Panc1 (cell line): ENCODE measurements around the gene GNB1. TPM values are rescaled to one million over a fixed set of nuclear protein-coding genes. Genes with fewer than 3 reads are reported as not detected.
A peak's percentile ranks its signal among the peaks of the same experiment; 100 is the strongest.

Source experiments
- ATAC-seq: fragments of 200-7000 bp; cut with Tn5 transposase; 2 replicates; pipeline ENCODE4 v1.9.1; 2020; ENCODE audit warnings: mild to moderate bottlenecking, moderate library complexity
- BruUV-seq: library from RNA; stranded (reverse); fragments of 400-500 nt; replicated peaks from 2 replicates; lab custom pipeline; 2021; lab: Mats Ljungman, UMichigan
- CTCF ChIA-PET: fragments of 300-600 bp; sonication (Branson Sonifier 250); formaldehyde crosslinking; loops from one replicate; lab custom pipeline; 2022; ENCODE audit warnings: antibody characterized with exemption; lab: Charles Lee
- POLR2A ChIA-PET: fragments of 300-600 bp; sonication (Branson Sonifier 250); formaldehyde crosslinking; loops from one replicate; lab custom pipeline; 2022; ENCODE audit warnings: antibody characterized with exemption; lab: Charles Lee
- DNase-seq: peaks from one replicate; pipeline ENCODE4 v3.0.0-alpha.2; 2010; ENCODE audit warnings: low read depth, low spot score
- H3K27ac ChIP-seq: 2 replicates; pipeline ENCODE4 v1.5.1; 2011; ENCODE audit warnings: mild to moderate bottlenecking, low read length, inconsistent platforms
- H3K27me3 ChIP-seq: fragments of 200-500 bp; sonication (Bioruptor generic); 2 replicates; pipeline ENCODE4 v1.6.0; 2014; ENCODE audit warnings: low read length, inconsistent platforms; ENCODE audit not compliant: control insufficient read depth, insufficient read depth
- H3K36me3 ChIP-seq: fragments of 200-500 bp; sonication (Bioruptor generic); 2 replicates; pipeline ENCODE4 v1.5.1; 2014; ENCODE audit warnings: inconsistent platforms, mild to moderate bottlenecking, low read length, moderate library complexity; ENCODE audit not compliant: control insufficient read depth, insufficient read depth
- H3K4me1 ChIP-seq: 2 replicates; pipeline ENCODE4 v1.5.1; 2011; ENCODE audit warnings: inconsistent platforms, mild to moderate bottlenecking, low read length, moderate library complexity; ENCODE audit not compliant: control insufficient read depth, insufficient read depth
- H3K4me3 ChIP-seq, 2 experiments: 2 replicates each; pipeline ENCODE4 v1.5.1; 2011 to 2012; ENCODE audit warnings: low read depth in 2 of 2, low read length in 2 of 2, mild to moderate bottlenecking in 2 of 2, inconsistent platforms in 1 of 2, moderate library complexity in 1 of 2
- H3K9me3 ChIP-seq: fragments of 200-500 bp; sonication (Bioruptor generic); 2 replicates; pipeline ENCODE4 v1.5.1; 2014; ENCODE audit warnings: low read depth, mild to moderate bottlenecking, inconsistent platforms, low read length, moderate library complexity; ENCODE audit not compliant: control insufficient read depth, insufficient read depth
- POLR2AphosphoS5 ChIP-seq: IDR thresholded peaks from 2 replicates; pipeline ENCODE4 v1.6.1; 2012; ENCODE audit warnings: mild to moderate bottlenecking, low read depth, low read length, moderate library complexity
- SIN3A ChIP-seq: IDR thresholded peaks from 2 replicates; pipeline ENCODE4 v1.6.1; 2012; ENCODE audit warnings: low read depth, mild to moderate bottlenecking, low read length, moderate library complexity, borderline replicate concordance; ENCODE audit not compliant: insufficient read depth
- TCF7L2 ChIP-seq: IDR thresholded peaks from 2 replicates; pipeline ENCODE4 v1.6.1; 2011; ENCODE audit warnings: mild to moderate bottlenecking, low read depth, low read length, inconsistent platforms
- in situ Hi-C: cut with HindIII; loops from 2 replicates; pipeline ENCODE4 v1.10.0; 2016; ENCODE audit warnings: low sequenced_read_pairs, low pct_unique_long_range_greater_than_20kb
- intact Hi-C: fragments of 100-400 bp; cut with micrococcal nuclease; formaldehyde crosslinking; loops from one replicate; pipeline ENCODE4 v1.10.0; 2022; ENCODE audit not compliant: unreplicated experiment
- total RNA-seq: library from RNA; stranded (reverse); gene quantifications from one replicate; pipeline ENCODE4 v1.2.1, GENCODE V29; 2021; ENCODE audit not compliant: unreplicated experiment
- TF ChIP-seq, protein P1 (sequence below), 2 experiments: IDR thresholded peaks; 2 replicates each; pipeline ENCODE4 v1.6.1; 2011 to 2012; ENCODE audit warnings: low read depth in 2 of 2, control low read depth in 1 of 2, low read length in 1 of 2, mild to moderate bottlenecking in 1 of 2, moderate library complexity in 1 of 2; ENCODE audit not compliant: insufficient read depth in 1 of 2
- TF ChIP-seq, protein P2 (sequence below): fragments of 450-650 bp; IDR thresholded peaks from 2 replicates; pipeline ENCODE4 v1.5.1; 2017; ENCODE audit warnings: mild to moderate bottlenecking

GNB1 gene
- total RNA-seq, 1 experiment from 2014 or later, result 499 TPM

DNA sequence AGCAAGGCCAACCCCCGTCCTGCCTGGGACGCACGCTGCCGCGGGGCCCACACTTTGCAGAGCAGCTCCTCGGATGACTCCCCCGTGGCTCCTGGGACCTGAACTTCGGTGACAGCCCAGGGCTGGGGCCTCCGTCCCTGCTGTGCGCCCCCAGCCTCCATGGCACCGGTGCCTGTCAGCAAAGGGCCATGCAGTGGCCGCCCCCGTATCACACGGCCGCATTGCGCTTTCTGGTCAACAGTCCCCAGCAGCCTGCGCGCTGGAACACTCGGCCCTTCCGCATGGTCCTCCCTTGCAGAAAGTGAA, 130.6 kb downstream of the GNB1 start:
- Histone ChIP-seq H3K27ac (no peak overlapping the region), H3K4me3 (no peak overlapping the region)

DNA sequence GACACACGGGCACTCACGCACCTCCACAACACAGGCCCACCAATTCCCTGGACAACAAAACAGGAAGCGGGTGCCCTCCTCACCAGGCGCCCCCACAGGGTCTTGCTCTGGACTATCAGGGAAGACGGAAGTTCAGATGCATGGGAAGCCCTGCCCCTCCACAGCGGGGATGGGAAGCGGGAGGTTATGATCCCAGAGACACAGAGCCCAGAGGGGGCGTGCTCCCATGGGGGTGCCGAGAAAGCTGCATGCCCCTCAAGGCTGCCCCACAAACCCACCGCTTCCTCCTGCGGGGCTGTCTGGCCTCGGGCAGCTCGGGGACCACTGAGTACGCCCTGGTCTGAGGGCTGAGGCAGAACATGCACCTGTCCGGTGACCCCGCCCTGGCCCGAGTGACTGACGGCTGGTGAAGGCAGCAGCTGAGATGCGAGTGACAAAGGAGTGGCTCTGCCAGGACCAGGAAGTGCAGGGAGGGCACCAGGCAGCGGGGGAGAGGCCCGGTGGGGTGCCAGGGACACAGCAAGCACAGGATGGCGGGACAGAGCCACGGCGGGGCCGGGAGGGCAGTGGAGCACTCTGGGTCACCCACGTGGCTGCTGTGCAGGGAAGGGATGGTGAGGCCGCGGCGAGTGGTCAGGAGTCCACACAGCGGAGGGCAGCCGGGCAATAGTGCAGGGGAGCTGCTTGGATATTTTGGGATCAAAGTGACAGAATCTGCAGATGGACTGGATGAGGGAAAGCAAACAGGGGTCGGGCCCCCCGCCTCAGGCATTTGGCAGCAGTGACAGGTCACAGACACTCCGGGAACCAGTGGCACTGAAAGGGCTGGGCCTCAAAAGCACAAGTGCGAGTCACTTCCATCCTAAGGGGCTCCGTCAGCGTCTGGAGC, 131.2 kb downstream of the GNB1 start:
- POLR2A ChIA-PET, result no interaction called here
- Histone ChIP-seq H3K27ac (no peak overlapping the region), H3K4me3 (no peak overlapping the region), H3K27me3 (no peaks in the 10 kb centered on the region), H3K36me3 (peaks cover 4% of the 10 kb centered on the region; the same call in 1 of the 2 replicates), H3K9me3 (no peaks in the 10 kb centered on the region), H3K4me1 (no peaks in the 10 kb centered on the region)
- in situ Hi-C loops (no loop called here), intact Hi-C loops (no loop called here)
- CTCF ChIA-PET, result no interaction called here
- BruUV-seq, result no TSS peak
- peak; percentile 9; the same call in 1 of the 2 replicates for ATAC-seq
- TF ChIP-seq TCF7L2 (no peak), SIN3A (no peak), POLR2AphosphoS5 (no peak)
- TF ChIP-seq, protein P1, sequence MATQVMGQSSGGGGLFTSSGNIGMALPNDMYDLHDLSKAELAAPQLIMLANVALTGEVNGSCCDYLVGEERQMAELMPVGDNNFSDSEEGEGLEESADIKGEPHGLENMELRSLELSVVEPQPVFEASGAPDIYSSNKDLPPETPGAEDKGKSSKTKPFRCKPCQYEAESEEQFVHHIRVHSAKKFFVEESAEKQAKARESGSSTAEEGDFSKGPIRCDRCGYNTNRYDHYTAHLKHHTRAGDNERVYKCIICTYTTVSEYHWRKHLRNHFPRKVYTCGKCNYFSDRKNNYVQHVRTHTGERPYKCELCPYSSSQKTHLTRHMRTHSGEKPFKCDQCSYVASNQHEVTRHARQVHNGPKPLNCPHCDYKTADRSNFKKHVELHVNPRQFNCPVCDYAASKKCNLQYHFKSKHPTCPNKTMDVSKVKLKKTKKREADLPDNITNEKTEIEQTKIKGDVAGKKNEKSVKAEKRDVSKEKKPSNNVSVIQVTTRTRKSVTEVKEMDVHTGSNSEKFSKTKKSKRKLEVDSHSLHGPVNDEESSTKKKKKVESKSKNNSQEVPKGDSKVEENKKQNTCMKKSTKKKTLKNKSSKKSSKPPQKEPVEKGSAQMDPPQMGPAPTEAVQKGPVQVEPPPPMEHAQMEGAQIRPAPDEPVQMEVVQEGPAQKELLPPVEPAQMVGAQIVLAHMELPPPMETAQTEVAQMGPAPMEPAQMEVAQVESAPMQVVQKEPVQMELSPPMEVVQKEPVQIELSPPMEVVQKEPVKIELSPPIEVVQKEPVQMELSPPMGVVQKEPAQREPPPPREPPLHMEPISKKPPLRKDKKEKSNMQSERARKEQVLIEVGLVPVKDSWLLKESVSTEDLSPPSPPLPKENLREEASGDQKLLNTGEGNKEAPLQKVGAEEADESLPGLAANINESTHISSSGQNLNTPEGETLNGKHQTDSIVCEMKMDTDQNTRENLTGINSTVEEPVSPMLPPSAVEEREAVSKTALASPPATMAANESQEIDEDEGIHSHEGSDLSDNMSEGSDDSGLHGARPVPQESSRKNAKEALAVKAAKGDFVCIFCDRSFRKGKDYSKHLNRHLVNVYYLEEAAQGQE (IDR thresholded peaks at IDR 0.05; ENCODE audit: insufficient read depth in 1 of 2, low read depth in 2 of 2, low read length in 1 of 2), result no peak
- TF ChIP-seq, protein P2, sequence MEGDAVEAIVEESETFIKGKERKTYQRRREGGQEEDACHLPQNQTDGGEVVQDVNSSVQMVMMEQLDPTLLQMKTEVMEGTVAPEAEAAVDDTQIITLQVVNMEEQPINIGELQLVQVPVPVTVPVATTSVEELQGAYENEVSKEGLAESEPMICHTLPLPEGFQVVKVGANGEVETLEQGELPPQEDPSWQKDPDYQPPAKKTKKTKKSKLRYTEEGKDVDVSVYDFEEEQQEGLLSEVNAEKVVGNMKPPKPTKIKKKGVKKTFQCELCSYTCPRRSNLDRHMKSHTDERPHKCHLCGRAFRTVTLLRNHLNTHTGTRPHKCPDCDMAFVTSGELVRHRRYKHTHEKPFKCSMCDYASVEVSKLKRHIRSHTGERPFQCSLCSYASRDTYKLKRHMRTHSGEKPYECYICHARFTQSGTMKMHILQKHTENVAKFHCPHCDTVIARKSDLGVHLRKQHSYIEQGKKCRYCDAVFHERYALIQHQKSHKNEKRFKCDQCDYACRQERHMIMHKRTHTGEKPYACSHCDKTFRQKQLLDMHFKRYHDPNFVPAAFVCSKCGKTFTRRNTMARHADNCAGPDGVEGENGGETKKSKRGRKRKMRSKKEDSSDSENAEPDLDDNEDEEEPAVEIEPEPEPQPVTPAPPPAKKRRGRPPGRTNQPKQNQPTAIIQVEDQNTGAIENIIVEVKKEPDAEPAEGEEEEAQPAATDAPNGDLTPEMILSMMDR, result no peak
- no peak for DNase-seq

More for the DNA sequence above, 130.6 kb downstream of the GNB1 start:
- no peaks in the 10 kb centered on the region for H3K9me3 ChIP-seq
- intact Hi-C loops (no loop called here), in situ Hi-C loops (no loop called here)
- H3K36me3 ChIP-seq, result peaks cover 4% of the 10 kb centered on the region; the same call in 1 of the 2 replicates
- ChIA-PET POLR2A (no interaction called here), CTCF (no interaction called here)
- no peaks in the 10 kb centered on the region for H3K27me3 ChIP-seq
- ATAC-seq, result no peak
- no peak for DNase-seq
- H3K4me1 ChIP-seq, result no peaks in the 10 kb centered on the region
- no peak for TF ChIP-seq TCF7L2
- TF ChIP-seq POLR2AphosphoS5, result no peak
- TF ChIP-seq SIN3A, result no peak
- TF ChIP-seq, protein P1 (IDR thresholded peaks at IDR 0.05; ENCODE audit: insufficient read depth in 1 of 2, low read depth in 2 of 2, low read length in 1 of 2), result no peak
- TF ChIP-seq, protein P2, result no peak
- no TSS peak for BruUV-seq
